HEK293 (cell line): ENCODE measurements around the gene LIMK2.

Experiments
- GLI2 ChIP-seq: fragments of 450-650 bp; formaldehyde crosslinking; IDR thresholded peaks from 2 replicates; pipeline ENCODE4; 2017; ENCODE audit warnings: missing biosample characterization, missing genetic modification characterization, low read depth, borderline replicate concordance
- KLF1 ChIP-seq: fragments of 450-650 bp; formaldehyde crosslinking; IDR thresholded peaks from 2 replicates; pipeline ENCODE4 v1.5.1; 2016; ENCODE audit warnings: missing biosample characterization, missing genetic modification characterization
- KLF7 ChIP-seq: fragments of 450-650 bp; formaldehyde crosslinking; IDR thresholded peaks from 2 replicates; pipeline ENCODE4 v1.5.1; 2016; ENCODE audit warnings: missing biosample characterization, missing genetic modification characterization, borderline replicate concordance
- REST ChIP-seq: fragments of 450-650 bp; formaldehyde crosslinking; IDR thresholded peaks from 2 replicates; pipeline ENCODE4 v1.5.1; 2016; ENCODE audit warnings: missing biosample characterization, missing genetic modification characterization
- TCF7L2 ChIP-seq: IDR thresholded peaks from 2 replicates; pipeline ENCODE4 v1.6.1; 2011; ENCODE audit warnings: low read depth, mild to moderate bottlenecking, inconsistent platforms, low read length, moderate library complexity, borderline replicate concordance
- ZNF501 ChIP-seq: fragments of 450-650 bp; formaldehyde crosslinking; IDR thresholded peaks from 2 replicates; pipeline ENCODE4 v1.5.1; 2016; ENCODE audit warnings: missing biosample characterization, missing genetic modification characterization
- ZNF704 ChIP-seq: fragments of 450-650 bp; formaldehyde crosslinking; IDR thresholded peaks from 2 replicates; pipeline ENCODE4 v1.5.1; 2016; ENCODE audit warnings: missing biosample characterization, missing genetic modification characterization
- TF ChIP-seq, protein P1 (sequence below): fragments of 450-650 bp; formaldehyde crosslinking; IDR thresholded peaks from 2 replicates; pipeline ENCODE4 v1.5.1; 2016; ENCODE audit warnings: missing biosample characterization, missing genetic modification characterization
- TF ChIP-seq, protein P2 (sequence below): fragments of 450-650 bp; formaldehyde crosslinking; conservative IDR thresholded peaks from 2 replicates; pipeline ENCODE4 v1.5.1; 2016; ENCODE audit warnings: low read depth, missing biosample characterization, missing genetic modification characterization
- TF ChIP-seq, protein P3 (sequence below): fragments of 450-650 bp; formaldehyde crosslinking; IDR thresholded peaks from 2 replicates; pipeline ENCODE4 v1.5.1; 2016; ENCODE audit warnings: missing biosample characterization, missing genetic modification characterization

DNA sequence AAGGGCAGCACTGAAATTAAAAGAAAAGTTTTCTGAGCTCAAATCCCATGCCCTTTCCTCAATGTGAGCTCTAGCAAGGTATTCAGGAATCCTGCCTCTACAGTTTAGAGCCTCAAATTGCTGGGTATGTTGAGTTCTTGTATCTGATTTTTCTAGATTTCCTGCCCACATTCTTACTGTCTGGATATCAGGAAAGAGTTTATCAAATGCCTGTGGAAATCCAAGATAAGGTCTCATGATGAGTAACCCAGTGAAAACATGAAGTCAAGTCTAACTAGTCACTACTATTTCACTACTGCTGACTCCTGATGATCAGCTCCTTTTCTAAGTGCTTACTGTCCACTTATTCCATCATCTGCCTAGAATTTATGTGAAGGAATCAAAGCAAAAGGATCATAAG, 29.8 kb downstream of the LIMK2 start:
- TF ChIP-seq, protein P1, sequence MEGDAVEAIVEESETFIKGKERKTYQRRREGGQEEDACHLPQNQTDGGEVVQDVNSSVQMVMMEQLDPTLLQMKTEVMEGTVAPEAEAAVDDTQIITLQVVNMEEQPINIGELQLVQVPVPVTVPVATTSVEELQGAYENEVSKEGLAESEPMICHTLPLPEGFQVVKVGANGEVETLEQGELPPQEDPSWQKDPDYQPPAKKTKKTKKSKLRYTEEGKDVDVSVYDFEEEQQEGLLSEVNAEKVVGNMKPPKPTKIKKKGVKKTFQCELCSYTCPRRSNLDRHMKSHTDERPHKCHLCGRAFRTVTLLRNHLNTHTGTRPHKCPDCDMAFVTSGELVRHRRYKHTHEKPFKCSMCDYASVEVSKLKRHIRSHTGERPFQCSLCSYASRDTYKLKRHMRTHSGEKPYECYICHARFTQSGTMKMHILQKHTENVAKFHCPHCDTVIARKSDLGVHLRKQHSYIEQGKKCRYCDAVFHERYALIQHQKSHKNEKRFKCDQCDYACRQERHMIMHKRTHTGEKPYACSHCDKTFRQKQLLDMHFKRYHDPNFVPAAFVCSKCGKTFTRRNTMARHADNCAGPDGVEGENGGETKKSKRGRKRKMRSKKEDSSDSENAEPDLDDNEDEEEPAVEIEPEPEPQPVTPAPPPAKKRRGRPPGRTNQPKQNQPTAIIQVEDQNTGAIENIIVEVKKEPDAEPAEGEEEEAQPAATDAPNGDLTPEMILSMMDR (tag by site-specific recombination), result no peak
- TF ChIP-seq GLI2 (tag by site-specific recombination) (no peak), KLF7 (tag by site-specific recombination) (no peak), ZNF501 (tag by site-specific recombination) (no peak), TCF7L2 (no peak), ZNF704 (tag by site-specific recombination) (no peak), REST (tag by site-specific recombination) (no peak), KLF1 (tag by site-specific recombination) (no peak)
- TF ChIP-seq, protein P2, sequence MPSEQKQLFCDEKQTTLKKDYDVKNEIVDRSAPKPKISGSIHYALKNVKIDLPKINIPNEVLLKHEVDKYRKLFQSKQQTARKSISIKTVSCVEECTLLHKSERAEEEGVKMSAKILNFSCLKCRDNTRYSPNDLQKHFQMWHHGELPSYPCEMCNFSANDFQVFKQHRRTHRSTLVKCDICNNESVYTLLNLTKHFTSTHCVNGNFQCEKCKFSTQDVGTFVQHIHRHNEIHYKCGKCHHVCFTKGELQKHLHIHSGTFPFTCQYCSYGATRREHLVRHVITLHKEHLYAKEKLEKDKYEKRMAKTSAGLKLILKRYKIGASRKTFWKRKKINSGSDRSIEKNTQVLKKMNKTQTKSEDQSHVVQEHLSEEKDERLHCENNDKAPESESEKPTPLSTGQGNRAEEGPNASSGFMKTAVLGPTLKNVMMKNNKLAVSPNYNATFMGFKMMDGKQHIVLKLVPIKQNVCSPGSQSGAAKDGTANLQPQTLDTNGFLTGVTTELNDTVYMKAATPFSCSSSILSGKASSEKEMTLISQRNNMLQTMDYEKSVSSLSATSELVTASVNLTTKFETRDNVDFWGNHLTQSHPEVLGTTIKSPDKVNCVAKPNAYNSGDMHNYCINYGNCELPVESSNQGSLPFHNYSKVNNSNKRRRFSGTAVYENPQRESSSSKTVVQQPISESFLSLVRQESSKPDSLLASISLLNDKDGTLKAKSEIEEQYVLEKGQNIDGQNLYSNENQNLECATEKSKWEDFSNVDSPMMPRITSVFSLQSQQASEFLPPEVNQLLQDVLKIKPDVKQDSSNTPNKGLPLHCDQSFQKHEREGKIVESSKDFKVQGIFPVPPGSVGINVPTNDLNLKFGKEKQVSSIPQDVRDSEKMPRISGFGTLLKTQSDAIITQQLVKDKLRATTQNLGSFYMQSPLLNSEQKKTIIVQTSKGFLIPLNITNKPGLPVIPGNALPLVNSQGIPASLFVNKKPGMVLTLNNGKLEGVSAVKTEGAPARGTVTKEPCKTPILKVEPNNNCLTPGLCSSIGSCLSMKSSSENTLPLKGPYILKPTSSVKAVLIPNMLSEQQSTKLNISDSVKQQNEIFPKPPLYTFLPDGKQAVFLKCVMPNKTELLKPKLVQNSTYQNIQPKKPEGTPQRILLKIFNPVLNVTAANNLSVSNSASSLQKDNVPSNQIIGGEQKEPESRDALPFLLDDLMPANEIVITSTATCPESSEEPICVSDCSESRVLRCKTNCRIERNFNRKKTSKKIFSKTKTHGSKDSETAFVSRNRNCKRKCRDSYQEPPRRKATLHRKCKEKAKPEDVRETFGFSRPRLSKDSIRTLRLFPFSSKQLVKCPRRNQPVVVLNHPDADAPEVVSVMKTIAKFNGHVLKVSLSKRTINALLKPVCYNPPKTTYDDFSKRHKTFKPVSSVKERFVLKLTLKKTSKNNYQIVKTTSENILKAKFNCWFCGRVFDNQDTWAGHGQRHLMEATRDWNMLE, result no peak
- TF ChIP-seq, protein P3, sequence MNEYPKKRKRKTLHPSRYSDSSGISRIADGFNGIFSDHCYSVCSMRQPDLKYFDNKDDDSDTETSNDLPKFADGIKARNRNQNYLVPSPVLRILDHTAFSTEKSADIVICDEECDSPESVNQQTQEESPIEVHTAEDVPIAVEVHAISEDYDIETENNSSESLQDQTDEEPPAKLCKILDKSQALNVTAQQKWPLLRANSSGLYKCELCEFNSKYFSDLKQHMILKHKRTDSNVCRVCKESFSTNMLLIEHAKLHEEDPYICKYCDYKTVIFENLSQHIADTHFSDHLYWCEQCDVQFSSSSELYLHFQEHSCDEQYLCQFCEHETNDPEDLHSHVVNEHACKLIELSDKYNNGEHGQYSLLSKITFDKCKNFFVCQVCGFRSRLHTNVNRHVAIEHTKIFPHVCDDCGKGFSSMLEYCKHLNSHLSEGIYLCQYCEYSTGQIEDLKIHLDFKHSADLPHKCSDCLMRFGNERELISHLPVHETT (tag by site-specific recombination), result no peak
